T-helper 1 cell treated with Interleukin-12 subunit alpha and Interleukin-12 subunit beta and Interleukin-4 antibody, amounts not matched to agents 30 μg/mL and 1 μg/mL, for 36 hours (primary cell): ENCODE data around the gene STT3B.

Experiments
- H3K27ac Mint-ChIP-seq: one replicate; pipeline ENCODE4 v1.8.0; 2021; ENCODE audit warnings: mild to moderate bottlenecking, mixed read lengths
- H3K27me3 Mint-ChIP-seq: one replicate; pipeline ENCODE4 v1.8.0; 2021; ENCODE audit warnings: low read depth, mixed read lengths
- H3K36me3 Mint-ChIP-seq: one replicate; pipeline ENCODE4 v1.8.0; 2021; ENCODE audit warnings: low read depth, mixed read lengths
- H3K4me1 Mint-ChIP-seq: one replicate; pipeline ENCODE4 v1.8.0; 2021; ENCODE audit warnings: low read depth, mixed read lengths
- H3K4me3 Mint-ChIP-seq: one replicate; pipeline ENCODE4 v1.8.0; 2021; ENCODE audit warnings: mild to moderate bottlenecking, moderate library complexity, mixed read lengths
- H3K9me3 Mint-ChIP-seq: one replicate; pipeline ENCODE4 v1.8.0; 2021; ENCODE audit warnings: mixed read lengths

Gene STT3B

GRCh38 chr3:31532587-31533168 is at the start of gene STT3B:
TSS of gene STT3B (plus strand) at chr3:31532925. CDS start at chr3:31532999, 74 bp downstream.
- Mint-ChIP-seq H3K27me3 (no peaks in the 10 kb centered on the region), H3K9me3 (no peaks in the 10 kb centered on the region), H3K4me1 (peaks cover 22% of the 10 kb centered on the region), H3K36me3 (peaks cover 7% of the 10 kb centered on the region), H3K4me3 (peak within 1 kb of the TSS; percentile 98), H3K27ac (peak within 1 kb of the TSS; percentile 99)

- Mint-ChIP-seq H3K36me3 (peaks cover 2% of the 10 kb centered on the region), H3K4me1 (no peaks in the 10 kb centered on the region), H3K27me3 (no peaks in the 10 kb centered on the region), H3K27ac (no peak overlapping the region), H3K4me3 (no peak overlapping the region), H3K9me3 (peaks cover 15% of the 10 kb centered on the region)
Measured at GRCh38 chr3:31483776-31484175, 48.9 kb upstream of the STT3B start.

GRCh38 chr3:31485196-31485595 is 47.5 kb upstream of the STT3B start:
- Mint-ChIP-seq H3K27ac (no peak overlapping the region), H3K36me3 (peaks cover 2% of the 10 kb centered on the region), H3K27me3 (no peaks in the 10 kb centered on the region), H3K4me3 (no peak overlapping the region), H3K9me3 (peaks cover 26% of the 10 kb centered on the region), H3K4me1 (no peaks in the 10 kb centered on the region)

- H3K4me3 Mint-ChIP-seq, result no peak overlapping the region
- no peaks in the 10 kb centered on the region for H3K27me3 Mint-ChIP-seq
- no peaks in the 10 kb centered on the region for H3K4me1 Mint-ChIP-seq
- H3K36me3 Mint-ChIP-seq, result peaks cover 2% of the 10 kb centered on the region
- no peak overlapping the region for H3K27ac Mint-ChIP-seq
- peaks cover 32% of the 10 kb centered on the region for H3K9me3 Mint-ChIP-seq
Measured at GRCh38 chr3:31486865-31487533, 45.7 kb upstream of the STT3B start.

GRCh38 chr3:31488475-31489017 is 44.2 kb upstream of the STT3B start:
- H3K27ac Mint-ChIP-seq, result no peak overlapping the region
- no peaks in the 10 kb centered on the region for H3K27me3 Mint-ChIP-seq
- peaks cover 7% of the 10 kb centered on the region for H3K36me3 Mint-ChIP-seq
- H3K9me3 Mint-ChIP-seq, result peaks cover 43% of the 10 kb centered on the region
- no peak overlapping the region for H3K4me3 Mint-ChIP-seq
- no peaks in the 10 kb centered on the region for H3K4me1 Mint-ChIP-seq

GRCh38 chr3:31490502-31490901 is 42.2 kb upstream of the STT3B start:
- no peaks in the 10 kb centered on the region for H3K4me1 Mint-ChIP-seq
- H3K9me3 Mint-ChIP-seq, result peaks cover 58% of the 10 kb centered on the region
- H3K27me3 Mint-ChIP-seq, result no peaks in the 10 kb centered on the region
- H3K4me3 Mint-ChIP-seq, result no peak overlapping the region
- H3K36me3 Mint-ChIP-seq, result peaks cover 8% of the 10 kb centered on the region
- H3K27ac Mint-ChIP-seq, result no peak overlapping the region

- H3K9me3 Mint-ChIP-seq, result peaks cover 58% of the 10 kb centered on the region
- H3K4me3 Mint-ChIP-seq, result no peak overlapping the region
Measured at GRCh38 chr3:31491660-31492059, 41.1 kb upstream of the STT3B start.

GRCh38 chr3:31493149-31493548 is 39.6 kb upstream of the STT3B start:
- H3K4me1 Mint-ChIP-seq, result no peaks in the 10 kb centered on the region
- H3K36me3 Mint-ChIP-seq, result peaks cover 6% of the 10 kb centered on the region
- no peaks in the 10 kb centered on the region for H3K27me3 Mint-ChIP-seq
- no peak overlapping the region for H3K27ac Mint-ChIP-seq
- H3K4me3 Mint-ChIP-seq, result no peak overlapping the region
- peaks cover 49% of the 10 kb centered on the region for H3K9me3 Mint-ChIP-seq

More at GRCh38 chr3:31491660-31492059, 41.1 kb upstream of the STT3B start:
- Mint-ChIP-seq H3K27ac (no peak overlapping the region), H3K27me3 (no peaks in the 10 kb centered on the region), H3K36me3 (peaks cover 8% of the 10 kb centered on the region), H3K4me1 (no peaks in the 10 kb centered on the region)

- peaks cover 11% of the 10 kb centered on the region for H3K27me3 Mint-ChIP-seq
- H3K4me1 Mint-ChIP-seq, result no peaks in the 10 kb centered on the region
- peaks cover 6% of the 10 kb centered on the region for H3K36me3 Mint-ChIP-seq
- H3K27ac Mint-ChIP-seq, result no peak overlapping the region
- H3K9me3 Mint-ChIP-seq, result peaks cover 33% of the 10 kb centered on the region
- no peak overlapping the region for H3K4me3 Mint-ChIP-seq
Measured at GRCh38 chr3:31495971-31496665, 36.6 kb upstream of the STT3B start.

- Mint-ChIP-seq H3K27me3 (peaks cover 13% of the 10 kb centered on the region), H3K9me3 (peaks cover 20% of the 10 kb centered on the region), H3K4me1 (no peaks in the 10 kb centered on the region), H3K4me3 (no peak overlapping the region), H3K27ac (no peak overlapping the region), H3K36me3 (peaks cover 2% of the 10 kb centered on the region)
Measured at GRCh38 chr3:31498791-31499190, 33.9 kb upstream of the STT3B start.

- Mint-ChIP-seq H3K27me3 (peaks cover 15% of the 10 kb centered on the region), H3K36me3 (peaks cover 2% of the 10 kb centered on the region), H3K27ac (no peak overlapping the region), H3K9me3 (peaks cover 18% of the 10 kb centered on the region), H3K4me3 (no peak overlapping the region), H3K4me1 (no peaks in the 10 kb centered on the region)
Measured at GRCh38 chr3:31499281-31499680, 33.4 kb upstream of the STT3B start.

- H3K9me3 Mint-ChIP-seq, result peaks cover 6% of the 10 kb centered on the region
- peaks cover 15% of the 10 kb centered on the region for H3K4me1 Mint-ChIP-seq
- H3K27ac Mint-ChIP-seq, result no peak overlapping the region
- H3K4me3 Mint-ChIP-seq, result no peak overlapping the region
- no peaks in the 10 kb centered on the region for H3K36me3 Mint-ChIP-seq
- H3K27me3 Mint-ChIP-seq, result peaks cover 15% of the 10 kb centered on the region
Measured at GRCh38 chr3:31502803-31503221, 29.9 kb upstream of the STT3B start.

- Mint-ChIP-seq H3K36me3 (no peaks in the 10 kb centered on the region), H3K9me3 (peaks cover 6% of the 10 kb centered on the region), H3K4me1 (peaks cover 18% of the 10 kb centered on the region), H3K27ac (no peak overlapping the region), H3K27me3 (peaks cover 15% of the 10 kb centered on the region), H3K4me3 (no peak overlapping the region)
Measured at GRCh38 chr3:31503456-31503855, 29.3 kb upstream of the STT3B start.

GRCh38 chr3:31504230-31504629 is 28.5 kb upstream of the STT3B start:
- Mint-ChIP-seq H3K27me3 (peaks cover 9% of the 10 kb centered on the region), H3K4me3 (no peak overlapping the region), H3K9me3 (no peaks in the 10 kb centered on the region), H3K36me3 (no peaks in the 10 kb centered on the region), H3K27ac (no peak overlapping the region), H3K4me1 (peaks cover 26% of the 10 kb centered on the region)
